Panc1 (cell line): ENCODE measurements around the gene SLC29A2.

ENCODE experiments used
- POLR2AphosphoS5 ChIP-seq: IDR thresholded peaks from 2 replicates; pipeline ENCODE4 v1.6.1; 2012; ENCODE audit warnings: mild to moderate bottlenecking, low read depth, low read length, moderate library complexity
- REST ChIP-seq, 2 experiments: IDR thresholded peaks; 2 replicates each; pipeline ENCODE4 v1.6.1; 2011 to 2012; ENCODE audit warnings: low read depth in 2 of 2, control low read depth in 1 of 2, low read length in 1 of 2, mild to moderate bottlenecking in 1 of 2, moderate library complexity in 1 of 2; ENCODE audit not compliant: insufficient read depth in 1 of 2
- TCF7L2 ChIP-seq: IDR thresholded peaks from 2 replicates; pipeline ENCODE4 v1.6.1; 2011; ENCODE audit warnings: mild to moderate bottlenecking, low read depth, low read length, inconsistent platforms
- TF ChIP-seq, protein P1 (sequence below): fragments of 450-650 bp; IDR thresholded peaks from 2 replicates; pipeline ENCODE4 v1.5.1; 2017; ENCODE audit warnings: mild to moderate bottlenecking

GRCh38 chr11:66363805-66364535, 7.6 kb downstream of the SLC29A2 start:
- no peak for TF ChIP-seq POLR2AphosphoS5
- TF ChIP-seq, protein P1, sequence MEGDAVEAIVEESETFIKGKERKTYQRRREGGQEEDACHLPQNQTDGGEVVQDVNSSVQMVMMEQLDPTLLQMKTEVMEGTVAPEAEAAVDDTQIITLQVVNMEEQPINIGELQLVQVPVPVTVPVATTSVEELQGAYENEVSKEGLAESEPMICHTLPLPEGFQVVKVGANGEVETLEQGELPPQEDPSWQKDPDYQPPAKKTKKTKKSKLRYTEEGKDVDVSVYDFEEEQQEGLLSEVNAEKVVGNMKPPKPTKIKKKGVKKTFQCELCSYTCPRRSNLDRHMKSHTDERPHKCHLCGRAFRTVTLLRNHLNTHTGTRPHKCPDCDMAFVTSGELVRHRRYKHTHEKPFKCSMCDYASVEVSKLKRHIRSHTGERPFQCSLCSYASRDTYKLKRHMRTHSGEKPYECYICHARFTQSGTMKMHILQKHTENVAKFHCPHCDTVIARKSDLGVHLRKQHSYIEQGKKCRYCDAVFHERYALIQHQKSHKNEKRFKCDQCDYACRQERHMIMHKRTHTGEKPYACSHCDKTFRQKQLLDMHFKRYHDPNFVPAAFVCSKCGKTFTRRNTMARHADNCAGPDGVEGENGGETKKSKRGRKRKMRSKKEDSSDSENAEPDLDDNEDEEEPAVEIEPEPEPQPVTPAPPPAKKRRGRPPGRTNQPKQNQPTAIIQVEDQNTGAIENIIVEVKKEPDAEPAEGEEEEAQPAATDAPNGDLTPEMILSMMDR: peak; percentile 99
- no peak for TF ChIP-seq REST (IDR thresholded peaks at IDR 0.05; ENCODE audit: insufficient read depth in 1 of 2, low read depth in 2 of 2, low read length in 1 of 2)
- no peak for TF ChIP-seq TCF7L2
